HG02943 (cell line): ENCODE data around the gene PDGFB.
"Not testable (repeated sequence)": the region's sequence is repeated elsewhere in the genome, so short reads cannot be mapped to it uniquely, and the experiment has no call there.

ENCODE experiments used
- ATAC-seq: cut with Tn5 transposase; IDR thresholded peaks from one replicate; pipeline ENCODE4 v1.9.1; 2021; ENCODE audit warnings: mild to moderate bottlenecking, low read depth, moderate library complexity; ENCODE audit not compliant: unreplicated experiment

PDGFB gene

GRCh38 chr22:39230261-39231196 is 14.3 kb downstream of the PDGFB start:
- ATAC-seq = no peak

- no peak for ATAC-seq
These were observed 15.0 kb downstream of the PDGFB start for GRCh38 chr22:39229688-39230260.

- no peak for ATAC-seq
These were observed 15.7 kb downstream of the PDGFB start for GRCh38 chr22:39229075-39229474.

- no peak for ATAC-seq
These were observed 17.1 kb downstream of the PDGFB start for GRCh38 chr22:39227542-39228272.

- no peak for ATAC-seq
These were observed 18.4 kb downstream of the PDGFB start for GRCh38 chr22:39226353-39226752.

- no peak for ATAC-seq
These were observed 19.2 kb downstream of the PDGFB start for GRCh38 chr22:39225591-39225990.

- ATAC-seq = no peak
These were observed 20.2 kb downstream of the PDGFB start for GRCh38 chr22:39224550-39224949.

- ATAC-seq = no peak
These were observed 21.6 kb downstream of the PDGFB start for GRCh38 chr22:39223091-39223710.

- no peak for ATAC-seq
These were observed 22.6 kb downstream of the PDGFB start for GRCh38 chr22:39221999-39222686.

- ATAC-seq = no peak
These were observed 23.6 kb downstream of the PDGFB start for GRCh38 chr22:39220890-39221850.

- ATAC-seq = no peak
These were observed 24.3 kb downstream of the PDGFB start for GRCh38 chr22:39220450-39220849.

GRCh38 chr22:39219071-39220039 is 25.4 kb downstream of the PDGFB start:
- ATAC-seq = no peak

GRCh38 chr22:39218432-39218831 is 26.4 kb downstream of the PDGFB start:
- ATAC-seq = not testable (repeated sequence)

GRCh38 chr22:39216143-39216490 is 28.7 kb downstream of the PDGFB start:
- no peak for ATAC-seq

GRCh38 chr22:39215426-39216142 is 29.2 kb downstream of the PDGFB start:
- ATAC-seq = no peak

GRCh38 chr22:39215070-39215396 is 29.7 kb downstream of the PDGFB start:
- ATAC-seq = no peak

- ATAC-seq = no peak
These were observed 30.3 kb downstream of the PDGFB start for GRCh38 chr22:39214383-39215069.
